ENCODE results near the gene MTO1. TPM values are rescaled to one million over a fixed set of nuclear protein-coding genes. Genes with fewer than 3 reads are reported as not detected.
A peak's percentile ranks its signal among the peaks of the same experiment; 100 is the strongest.

MTO1 gene
- total RNA-seq, 1 donor from 2014 or later = 23.1 TPM

GRCh38 chr6:73520688-73521350 lies 59.3 kb downstream of the MTO1 start, which contains the start of gene EEF1A1:
Gene EEF1A1 (minus strand): TSS chr6:73521032. CDS start chr6:73520026, 1,006 bp downstream.
- no peak for TF ChIP-seq CTCF (IDR thresholded peaks at IDR 0.05)
- no peaks in the 10 kb centered on the region for H3K9me3 ChIP-seq
- H3K4me1 ChIP-seq = peaks cover 46% of the 10 kb centered on the region
- ATAC-seq (peak; percentile 92), DNase-seq (peak; percentile 100)
- H3K36me3 ChIP-seq = peaks cover 44% of the 10 kb centered on the region
- H3K27me3 ChIP-seq = no peaks in the 10 kb centered on the region
- peak within 1 kb of the TSS; percentile 100 for H3K27ac ChIP-seq
- intact Hi-C loops (cut with DNase I) = no loop called here
- H3K4me3 ChIP-seq = peak within 1 kb of the TSS; percentile 99

GRCh38 chr6:73521351-73521985 lies 59.9 kb downstream of the MTO1 start:
- no peaks in the 10 kb centered on the region for H3K27me3 ChIP-seq
- peak; percentile 63 for ATAC-seq
- no peak for TF ChIP-seq CTCF (IDR thresholded peaks at IDR 0.05)
- H3K9me3 ChIP-seq = no peaks in the 10 kb centered on the region
- peaks cover 38% of the 10 kb centered on the region for H3K36me3 ChIP-seq
- DNase-seq = peak; percentile 91
- H3K27ac ChIP-seq = peak overlapping the region; percentile 100
- intact Hi-C loops (cut with DNase I) = no loop called here
- H3K4me3 ChIP-seq = peak overlapping the region; percentile 99
- H3K4me1 ChIP-seq = peaks cover 40% of the 10 kb centered on the region

GRCh38 chr6:73523434-73524123 lies 62.0 kb downstream of the MTO1 start:
- peak; percentile 88 for DNase-seq
- intact Hi-C loops (cut with DNase I) = no loop called here
- H3K36me3 ChIP-seq = peaks cover 18% of the 10 kb centered on the region

GRCh38 chr6:73525546-73526330 lies 64.2 kb downstream of the MTO1 start:
- Histone ChIP-seq H3K27ac (no peak overlapping the region), H3K4me1 (peaks cover 20% of the 10 kb centered on the region), H3K36me3 (no peaks in the 10 kb centered on the region), H3K27me3 (no peaks in the 10 kb centered on the region), H3K4me3 (no peak overlapping the region), H3K9me3 (no peaks in the 10 kb centered on the region)
- TF ChIP-seq CTCF (IDR thresholded peaks at IDR 0.05) = no peak
- DNase-seq = no peak
- intact Hi-C loops (cut with DNase I) = no loop called here
- no peak for ATAC-seq

More at GRCh38 chr6:73523434-73524123, 62.0 kb downstream of the MTO1 start:
- H3K9me3 ChIP-seq = no peaks in the 10 kb centered on the region
- H3K4me1 ChIP-seq = peaks cover 29% of the 10 kb centered on the region
- ATAC-seq = peak; percentile 56
- H3K4me3 ChIP-seq = peak overlapping the region; percentile 76
- no peaks in the 10 kb centered on the region for H3K27me3 ChIP-seq
- peak overlapping the region; percentile 100 for H3K27ac ChIP-seq
- no peak for TF ChIP-seq CTCF (IDR thresholded peaks at IDR 0.05)

- H3K27me3 ChIP-seq = no peaks in the 10 kb centered on the region
- no peak for ATAC-seq
- TF ChIP-seq CTCF (IDR thresholded peaks at IDR 0.05) = no peak
- no peak overlapping the region for H3K27ac ChIP-seq
- no peak overlapping the region for H3K4me3 ChIP-seq
- intact Hi-C loops (cut with DNase I) = no loop called here
- no peaks in the 10 kb centered on the region for H3K36me3 ChIP-seq
- H3K4me1 ChIP-seq = peaks cover 4% of the 10 kb centered on the region
- no peak for DNase-seq
- no peaks in the 10 kb centered on the region for H3K9me3 ChIP-seq
These were observed 67.4 kb downstream of the MTO1 start for GRCh38 chr6:73528897-73529296.

Measured in upper lobe of right lung (tissue), 1 donor.